CD4-positive, alpha-beta memory T cell (primary cell): ENCODE data around the gene EFCAB12. TPM values are rescaled to one million over a fixed set of nuclear protein-coding genes. Genes with fewer than 3 reads are reported as not detected.

Experiments
- CTCF ChIA-PET: fragments of 350-600 bp; sonication (Branson Sonifier 250); formaldehyde crosslinking; loops from one replicate; lab custom pipeline; 2021; ENCODE audit warnings: inconsistent platforms; ENCODE audit not compliant: partially characterized antibody; lab: Charles Lee
- POLR2A ChIA-PET: fragments of 350-600 bp; sonication (Branson Sonifier 250); formaldehyde crosslinking; loops from one replicate; lab custom pipeline; 2021; ENCODE audit not compliant: partially characterized antibody; lab: Charles Lee
- DNase-seq, 5 donors: peaks; one replicate each; pipeline versions ENCODE4 v3.0.0 to v3.0.0-alpha.2; 2020 to 2022; ENCODE audit warnings: mixed read lengths in 1 of 5
- H3K27ac ChIP-seq: one replicate; pipeline ENCODE4 v1.7.0; 2013; ENCODE audit warnings: low read depth, low read length
- H3K27me3 ChIP-seq: 2 replicates; pipeline ENCODE4 v1.7.0; 2013; ENCODE audit warnings: mild to moderate bottlenecking, low read length, moderate library complexity; ENCODE audit not compliant: insufficient read depth
- H3K36me3 ChIP-seq: 2 replicates; pipeline ENCODE4 v1.7.0; 2013; ENCODE audit warnings: mild to moderate bottlenecking, low read length, moderate library complexity; ENCODE audit not compliant: insufficient read depth
- H3K4me1 ChIP-seq: 2 replicates; pipeline ENCODE4 v1.7.0; 2013; ENCODE audit warnings: mild to moderate bottlenecking, low read length, moderate library complexity; ENCODE audit not compliant: insufficient read depth
- H3K4me3 ChIP-seq, 2 donors: one replicate each; pipeline ENCODE4 v1.7.0; 2013; ENCODE audit warnings: low read length in 2 of 2, mild to moderate bottlenecking in 1 of 2
- H3K9me3 ChIP-seq, 2 donors: one replicate each; pipeline ENCODE4 v1.7.0; 2013; ENCODE audit warnings: low read length in 2 of 2, control low read depth in 1 of 2; ENCODE audit not compliant: control insufficient read depth in 1 of 2
- H3K27ac Mint-ChIP-seq, 7 donors: one replicate each; pipeline ENCODE4 v1.8.0; 2020 to 2021; ENCODE audit warnings: mixed read lengths in 7 of 7, mild to moderate bottlenecking in 6 of 7, inconsistent platforms in 3 of 7, moderate library complexity in 3 of 7
- H3K27me3 Mint-ChIP-seq, 2 donors: one replicate each; pipeline ENCODE4 v1.8.0; 2020 to 2021; ENCODE audit warnings: mixed read lengths in 2 of 2
- H3K36me3 Mint-ChIP-seq, 2 donors: one replicate each; pipeline ENCODE4 v1.8.0; 2020 to 2021; ENCODE audit warnings: mixed read lengths in 2 of 2, inconsistent platforms in 1 of 2, mild to moderate bottlenecking in 1 of 2
- H3K4me1 Mint-ChIP-seq, 4 donors: one replicate each; pipeline ENCODE4 v1.8.0; 2020 to 2021; ENCODE audit warnings: mixed read lengths in 4 of 4, mild to moderate bottlenecking in 1 of 4
- H3K4me3 Mint-ChIP-seq, 8 donors: one replicate each; pipeline ENCODE4 v1.8.0; 2020 to 2021; ENCODE audit warnings: mixed read lengths in 8 of 8, mild to moderate bottlenecking in 7 of 8, moderate library complexity in 6 of 8, inconsistent platforms in 3 of 8
- H3K9me3 Mint-ChIP-seq, 8 donors: one replicate each; pipeline ENCODE4 v1.8.0; 2020 to 2021; ENCODE audit warnings: mixed read lengths in 8 of 8, mild to moderate bottlenecking in 5 of 8, inconsistent platforms in 3 of 8, moderate library complexity in 1 of 8
- intact Hi-C: fragments of 100-400 bp; cut with micrococcal nuclease; formaldehyde crosslinking; loops from one replicate; pipeline ENCODE4 v1.15.1; 2023
- polyA plus RNA-seq, 2 donors: library from polyadenylated mRNA; unstranded; fragments of 300-500 nt; fragmentation: Illumina TruSeq; gene quantifications; one replicate each; pipeline ENCODE4 v1.2.3, GENCODE V29; 2021
- total RNA-seq, 2 experiments: library from RNA; stranded (reverse); gene quantifications; one replicate each; pipeline ENCODE4 v1.2.3, GENCODE V29; 2021

Gene EFCAB12
- total and polyA plus RNA-seq, 4 experiments from 2014 or later, result 0.09 to 1.6 (median 1.5) TPM; not detected in 1

GRCh38 chr3:129410971-129411370 lies 17.5 kb downstream of the EFCAB12 start:
- ChIA-PET POLR2A (no interaction called here), CTCF (interaction anchor here (3.2 kb wide), 1 partner anchor 10 kb away, joined by 14 read pairs; no protein-coding TSS in a partner anchor)
- no peak for DNase-seq
- Mint-ChIP-seq H3K36me3 (no peaks in the 10 kb centered on the region), H3K4me1 (no peaks in the 10 kb centered on the region), H3K27me3 (peaks cover 0 to 2% of the 10 kb centered on the region in 2 donors), H3K27ac (no peak overlapping the region), H3K4me3 (no peak overlapping the region), H3K9me3 (no peaks in the 10 kb centered on the region)
- Histone ChIP-seq H3K27ac (no peak overlapping the region), H3K4me1 (no peaks in the 10 kb centered on the region), H3K4me3 (no peak overlapping the region), H3K9me3 (no peaks in the 10 kb centered on the region), H3K36me3 (no peaks in the 10 kb centered on the region), H3K27me3 (no peaks in the 10 kb centered on the region)
- intact Hi-C loops, result no loop called here

DNA sequence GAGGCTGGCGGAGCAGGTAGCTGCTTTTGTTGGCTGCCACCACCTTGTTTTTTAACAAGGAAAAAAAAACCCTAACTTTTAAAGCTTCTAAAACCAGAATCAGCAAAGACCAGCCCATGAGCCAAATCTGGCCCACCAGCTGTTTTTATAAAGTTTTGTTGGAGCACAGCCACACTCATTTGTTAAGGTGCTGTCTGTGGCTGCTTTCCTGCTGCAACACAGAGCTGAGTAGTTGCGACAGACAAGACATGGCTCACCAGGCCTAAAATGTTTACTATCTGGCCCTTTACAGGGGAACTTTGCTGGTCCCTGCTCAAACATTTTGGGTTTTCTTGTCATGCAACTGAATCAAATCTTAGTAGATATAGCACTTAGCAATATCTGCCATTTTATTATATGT lies 18.9 kb downstream of the EFCAB12 start:
- H3K9me3 ChIP-seq, result no peaks in the 10 kb centered on the region
- H3K4me1 ChIP-seq, result no peaks in the 10 kb centered on the region
- H3K4me3 ChIP-seq, result no peak overlapping the region
- no peak overlapping the region for H3K27ac Mint-ChIP-seq
- H3K27me3 Mint-ChIP-seq, result no peaks in the 10 kb centered on the region
- ChIA-PET CTCF (interaction anchor here (0.6 to 3.2 kb wide), 2 partner anchors 9 to 23 kb away, joined by 4 to 14 read pairs; no protein-coding TSS in a partner anchor), POLR2A (no interaction called here)
- H3K36me3 ChIP-seq, result no peaks in the 10 kb centered on the region
- H3K36me3 Mint-ChIP-seq, result no peaks in the 10 kb centered on the region
- H3K4me1 Mint-ChIP-seq, result no peaks in the 10 kb centered on the region
- H3K9me3 Mint-ChIP-seq, result no peaks in the 10 kb centered on the region
- no peak overlapping the region for H3K4me3 Mint-ChIP-seq
- H3K27me3 ChIP-seq, result no peaks in the 10 kb centered on the region
- no peak overlapping the region for H3K27ac ChIP-seq
- intact Hi-C loops, result no loop called here
- DNase-seq, result no peak

DNA sequence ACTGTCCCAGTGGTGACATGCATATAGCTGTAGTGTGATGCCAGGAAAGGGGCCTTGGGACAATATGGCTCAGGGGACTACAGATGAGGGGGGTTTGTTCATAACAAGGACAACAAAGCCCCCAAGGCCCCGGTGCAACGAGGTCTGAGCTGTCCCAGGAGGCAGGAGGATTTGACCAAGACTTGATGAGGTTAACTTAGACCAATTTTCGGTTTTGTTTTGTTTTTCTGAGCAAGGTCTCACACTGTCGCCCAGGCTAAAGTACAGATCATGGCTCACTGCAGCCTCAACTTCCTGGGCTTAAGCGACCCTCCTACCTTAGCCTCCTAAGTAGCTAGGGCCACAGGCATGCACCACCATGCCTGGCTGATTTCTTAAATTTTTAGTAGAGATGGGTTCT lies 23.8 kb downstream of the EFCAB12 start:
- H3K27ac Mint-ChIP-seq, result no peak overlapping the region
- intact Hi-C loops, result no loop called here
- H3K4me1 ChIP-seq, result peaks cover 6% of the 10 kb centered on the region
- H3K4me3 ChIP-seq, result no peak overlapping the region
- H3K36me3 Mint-ChIP-seq, result peaks cover 0 to under 1% of the 10 kb centered on the region in 2 donors
- no peaks in the 10 kb centered on the region for H3K9me3 Mint-ChIP-seq
- no peaks in the 10 kb centered on the region for H3K27me3 Mint-ChIP-seq
- H3K4me1 Mint-ChIP-seq, result peaks cover 0 to 8% (median 2%) of the 10 kb centered on the region in 4 donors
- H3K36me3 ChIP-seq, result no peaks in the 10 kb centered on the region
- no peak overlapping the region for H3K27ac ChIP-seq
- POLR2A ChIA-PET, result no interaction called here
- DNase-seq, result no peak
- H3K27me3 ChIP-seq, result no peaks in the 10 kb centered on the region
- CTCF ChIA-PET, result interaction anchor here (0.9 kb wide), 1 partner anchor 22 kb away, joined by 4 read pairs; no protein-coding TSS in a partner anchor
- H3K4me3 Mint-ChIP-seq, result no peak overlapping the region
- no peaks in the 10 kb centered on the region for H3K9me3 ChIP-seq

- POLR2A ChIA-PET, result no interaction called here
- H3K27ac Mint-ChIP-seq, result no peak overlapping the region
Measured at GRCh38 chr3:129404130-129404529, 24.3 kb downstream of the EFCAB12 start.

DNA sequence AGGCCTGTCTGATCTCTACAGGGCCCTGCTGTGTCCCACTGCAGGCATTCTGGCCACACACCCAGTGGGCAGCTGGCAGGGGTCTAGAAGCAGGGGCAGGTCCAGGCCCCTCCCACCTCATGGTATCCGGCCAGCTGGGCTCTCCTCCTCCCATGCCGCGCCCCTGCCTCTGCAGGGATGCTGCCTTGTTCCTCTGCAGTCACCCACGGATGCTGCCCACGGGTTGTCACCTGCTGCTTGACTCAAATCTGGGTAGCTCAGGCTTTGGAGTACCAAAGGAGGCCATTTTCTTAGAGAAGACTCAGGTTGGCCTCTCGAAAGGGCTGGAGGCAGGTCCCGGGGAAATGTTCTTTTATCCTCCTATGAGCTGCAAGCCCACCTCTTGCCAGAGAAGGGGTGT lies 25.0 kb downstream of the EFCAB12 start:
- Histone ChIP-seq H3K4me1 (peaks cover 10% of the 10 kb centered on the region), H3K27me3 (no peaks in the 10 kb centered on the region), H3K36me3 (no peaks in the 10 kb centered on the region), H3K27ac (no peak overlapping the region), H3K9me3 (no peaks in the 10 kb centered on the region), H3K4me3 (no peak overlapping the region)
- H3K27ac Mint-ChIP-seq, result no peak overlapping the region
- no peak overlapping the region for H3K4me3 Mint-ChIP-seq
- ChIA-PET POLR2A (no interaction called here), CTCF (no interaction called here)
- H3K27me3 Mint-ChIP-seq, result no peaks in the 10 kb centered on the region
- peaks cover 2 to 17% (median 10%) of the 10 kb centered on the region in 4 donors for H3K4me1 Mint-ChIP-seq
- no peaks in the 10 kb centered on the region for H3K9me3 Mint-ChIP-seq
- H3K36me3 Mint-ChIP-seq, result peaks cover 0 to 11% of the 10 kb centered on the region in 2 donors
- intact Hi-C loops, result no loop called here
- no peak for DNase-seq

More at GRCh38 chr3:129404130-129404529, 24.3 kb downstream of the EFCAB12 start:
- Histone ChIP-seq H3K9me3 (no peaks in the 10 kb centered on the region), H3K4me1 (peaks cover 6% of the 10 kb centered on the region), H3K36me3 (no peaks in the 10 kb centered on the region), H3K4me3 (no peak overlapping the region), H3K27me3 (no peaks in the 10 kb centered on the region), H3K27ac (no peak overlapping the region)
- CTCF ChIA-PET, result no interaction called here
- H3K4me3 Mint-ChIP-seq, result no peak overlapping the region
- H3K4me1 Mint-ChIP-seq, result peaks cover 0 to 13% (median 5%) of the 10 kb centered on the region in 4 donors
- DNase-seq, result no peak
- intact Hi-C loops, result no loop called here
- no peaks in the 10 kb centered on the region for H3K9me3 Mint-ChIP-seq
- H3K36me3 Mint-ChIP-seq, result peaks cover 0 to 5% of the 10 kb centered on the region in 2 donors
- H3K27me3 Mint-ChIP-seq, result no peaks in the 10 kb centered on the region

GRCh38 chr3:129402616-129403015 lies 25.8 kb downstream of the EFCAB12 start:
- no peaks in the 10 kb centered on the region for H3K9me3 ChIP-seq
- peak overlapping the region in 1 of 7 donors; percentile 36 for H3K27ac Mint-ChIP-seq
- POLR2A ChIA-PET, result no interaction called here
- H3K36me3 Mint-ChIP-seq, result peaks cover 0 to 11% of the 10 kb centered on the region in 2 donors
- no peak for DNase-seq
- H3K27me3 Mint-ChIP-seq, result no peaks in the 10 kb centered on the region
- H3K27ac ChIP-seq, result no peak overlapping the region
- peaks cover 19% of the 10 kb centered on the region for H3K4me1 ChIP-seq
- CTCF ChIA-PET, result interaction anchor here (3.3 kb wide), 1 partner anchor 8 kb away, joined by 14 read pairs; no protein-coding TSS in a partner anchor
- no peaks in the 10 kb centered on the region for H3K36me3 ChIP-seq
- intact Hi-C loops, result no loop called here
- H3K4me1 Mint-ChIP-seq, result peaks cover 7 to 26% (median 18%) of the 10 kb centered on the region in 4 donors
- H3K9me3 Mint-ChIP-seq, result no peaks in the 10 kb centered on the region
- no peak overlapping the region for H3K4me3 ChIP-seq
- H3K4me3 Mint-ChIP-seq, result no peak overlapping the region
- no peaks in the 10 kb centered on the region for H3K27me3 ChIP-seq

DNA sequence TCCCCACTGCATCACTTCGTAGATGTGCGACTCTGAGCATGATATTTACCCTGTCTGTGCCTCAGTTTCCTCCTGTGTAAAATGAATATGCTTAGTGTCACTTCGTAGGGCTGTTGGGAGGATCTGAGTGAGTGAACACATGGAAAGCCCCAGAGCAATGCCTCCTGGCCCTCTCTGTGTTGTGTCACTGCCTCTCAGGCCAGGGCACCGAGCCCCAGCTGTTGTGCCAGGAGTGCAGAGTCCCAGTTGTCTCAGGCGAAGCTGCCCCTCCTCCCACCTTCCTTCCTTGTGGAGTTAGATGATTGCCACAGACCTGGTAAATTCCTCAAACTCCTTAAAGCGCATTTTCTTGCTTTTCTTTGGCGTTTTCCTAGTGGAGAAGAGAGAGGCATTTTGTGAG lies 26.2 kb downstream of the EFCAB12 start:
- H3K9me3 ChIP-seq, result no peaks in the 10 kb centered on the region
- Mint-ChIP-seq H3K27me3 (no peaks in the 10 kb centered on the region), H3K27ac (no peak overlapping the region), H3K9me3 (no peaks in the 10 kb centered on the region), H3K4me3 (no peak overlapping the region), H3K36me3 (peaks cover 0 to 15% of the 10 kb centered on the region in 2 donors), H3K4me1 (peaks cover 11 to 30% (median 22%) of the 10 kb centered on the region in 4 donors)
- H3K4me3 ChIP-seq, result no peak overlapping the region
- intact Hi-C loops, result no loop called here
- ChIA-PET POLR2A (no interaction called here), CTCF (interaction anchor here (1.4 to 3.3 kb wide), 2 partner anchors 8 to 123 kb away, joined by 3 to 14 read pairs; partner anchors contain the start of gene HMCES)
- peaks cover 23% of the 10 kb centered on the region for H3K4me1 ChIP-seq
- H3K36me3 ChIP-seq, result no peaks in the 10 kb centered on the region
- no peaks in the 10 kb centered on the region for H3K27me3 ChIP-seq
- no peak for DNase-seq
- H3K27ac ChIP-seq, result no peak overlapping the region
